HL-60 (cell line): Measurements from ENCODE around the gene SNTG2.

Source experiments
- GABPA ChIP-seq: IDR thresholded peaks from 2 replicates; pipeline ENCODE4 v1.6.1; 2012; ENCODE audit warnings: low read depth
- POLR2AphosphoS5 ChIP-seq: IDR thresholded peaks from 2 replicates; pipeline ENCODE4 v1.6.1; 2012; ENCODE audit warnings: low read depth
- SPI1 ChIP-seq: IDR thresholded peaks from 2 replicates; pipeline ENCODE4 v1.6.1; 2012; ENCODE audit warnings: low read depth, mild to moderate bottlenecking, borderline replicate concordance
- TF ChIP-seq, protein P1 (sequence below): IDR thresholded peaks from one replicate; pipeline ENCODE4 v1.5.1; 2011; ENCODE audit warnings: low read length, control low read depth, inconsistent platforms; ENCODE audit not compliant: insufficient read depth
- TF ChIP-seq, protein P2 (sequence below): IDR thresholded peaks from 2 replicates; pipeline ENCODE4 v1.6.1; 2012; ENCODE audit warnings: low read depth; ENCODE audit not compliant: insufficient replicate concordance

GRCh38 chr2:1360144-1360543 is 409.5 kb downstream of the SNTG2 start:
- TF ChIP-seq, protein P1, sequence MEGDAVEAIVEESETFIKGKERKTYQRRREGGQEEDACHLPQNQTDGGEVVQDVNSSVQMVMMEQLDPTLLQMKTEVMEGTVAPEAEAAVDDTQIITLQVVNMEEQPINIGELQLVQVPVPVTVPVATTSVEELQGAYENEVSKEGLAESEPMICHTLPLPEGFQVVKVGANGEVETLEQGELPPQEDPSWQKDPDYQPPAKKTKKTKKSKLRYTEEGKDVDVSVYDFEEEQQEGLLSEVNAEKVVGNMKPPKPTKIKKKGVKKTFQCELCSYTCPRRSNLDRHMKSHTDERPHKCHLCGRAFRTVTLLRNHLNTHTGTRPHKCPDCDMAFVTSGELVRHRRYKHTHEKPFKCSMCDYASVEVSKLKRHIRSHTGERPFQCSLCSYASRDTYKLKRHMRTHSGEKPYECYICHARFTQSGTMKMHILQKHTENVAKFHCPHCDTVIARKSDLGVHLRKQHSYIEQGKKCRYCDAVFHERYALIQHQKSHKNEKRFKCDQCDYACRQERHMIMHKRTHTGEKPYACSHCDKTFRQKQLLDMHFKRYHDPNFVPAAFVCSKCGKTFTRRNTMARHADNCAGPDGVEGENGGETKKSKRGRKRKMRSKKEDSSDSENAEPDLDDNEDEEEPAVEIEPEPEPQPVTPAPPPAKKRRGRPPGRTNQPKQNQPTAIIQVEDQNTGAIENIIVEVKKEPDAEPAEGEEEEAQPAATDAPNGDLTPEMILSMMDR: no peak
- TF ChIP-seq, protein P2, sequence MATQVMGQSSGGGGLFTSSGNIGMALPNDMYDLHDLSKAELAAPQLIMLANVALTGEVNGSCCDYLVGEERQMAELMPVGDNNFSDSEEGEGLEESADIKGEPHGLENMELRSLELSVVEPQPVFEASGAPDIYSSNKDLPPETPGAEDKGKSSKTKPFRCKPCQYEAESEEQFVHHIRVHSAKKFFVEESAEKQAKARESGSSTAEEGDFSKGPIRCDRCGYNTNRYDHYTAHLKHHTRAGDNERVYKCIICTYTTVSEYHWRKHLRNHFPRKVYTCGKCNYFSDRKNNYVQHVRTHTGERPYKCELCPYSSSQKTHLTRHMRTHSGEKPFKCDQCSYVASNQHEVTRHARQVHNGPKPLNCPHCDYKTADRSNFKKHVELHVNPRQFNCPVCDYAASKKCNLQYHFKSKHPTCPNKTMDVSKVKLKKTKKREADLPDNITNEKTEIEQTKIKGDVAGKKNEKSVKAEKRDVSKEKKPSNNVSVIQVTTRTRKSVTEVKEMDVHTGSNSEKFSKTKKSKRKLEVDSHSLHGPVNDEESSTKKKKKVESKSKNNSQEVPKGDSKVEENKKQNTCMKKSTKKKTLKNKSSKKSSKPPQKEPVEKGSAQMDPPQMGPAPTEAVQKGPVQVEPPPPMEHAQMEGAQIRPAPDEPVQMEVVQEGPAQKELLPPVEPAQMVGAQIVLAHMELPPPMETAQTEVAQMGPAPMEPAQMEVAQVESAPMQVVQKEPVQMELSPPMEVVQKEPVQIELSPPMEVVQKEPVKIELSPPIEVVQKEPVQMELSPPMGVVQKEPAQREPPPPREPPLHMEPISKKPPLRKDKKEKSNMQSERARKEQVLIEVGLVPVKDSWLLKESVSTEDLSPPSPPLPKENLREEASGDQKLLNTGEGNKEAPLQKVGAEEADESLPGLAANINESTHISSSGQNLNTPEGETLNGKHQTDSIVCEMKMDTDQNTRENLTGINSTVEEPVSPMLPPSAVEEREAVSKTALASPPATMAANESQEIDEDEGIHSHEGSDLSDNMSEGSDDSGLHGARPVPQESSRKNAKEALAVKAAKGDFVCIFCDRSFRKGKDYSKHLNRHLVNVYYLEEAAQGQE: no peak
- TF ChIP-seq POLR2AphosphoS5 (no peak), GABPA (no peak), SPI1 (no peak)
